HL-60 (cell line): ENCODE data around the gene BMERB1.
"Not testable (repeated sequence)": the region's sequence is repeated elsewhere in the genome, so short reads cannot be mapped to it uniquely, and the experiment has no call there.

ENCODE experiments used
- DNase-seq, 2 experiments: peaks; one replicate each; pipeline ENCODE4 v3.0.0-alpha.2; 2010 to 2020; ENCODE audit warnings: low read depth in 1 of 2, low spot score in 1 of 2
- H3K27ac ChIP-seq: fragments of 250-450 bp; sonication (Bioruptor Pico); replicated peaks from 2 replicates; pipeline ENCODE4 v1.5.1; 2020; ENCODE audit warnings: mild to moderate bottlenecking, moderate library complexity
- H3K27me3 ChIP-seq: fragments of 250-450 bp; sonication (Bioruptor Pico); 2 replicates; pipeline ENCODE4 v1.5.1; 2021; ENCODE audit warnings: mild to moderate bottlenecking, moderate library complexity; ENCODE audit not compliant: insufficient read depth, poor library complexity, severe bottlenecking
- H3K4me3 ChIP-seq: replicated peaks from 2 replicates; pipeline ENCODE4 v1.5.1; 2011; ENCODE audit warnings: mild to moderate bottlenecking, control low read depth, low read length; ENCODE audit not compliant: insufficient read depth
- CTCF ChIP-seq: IDR thresholded peaks from one replicate; pipeline ENCODE4 v1.5.1; 2011; ENCODE audit warnings: low read length, control low read depth, inconsistent platforms; ENCODE audit not compliant: insufficient read depth
- GABPA ChIP-seq: IDR thresholded peaks from 2 replicates; pipeline ENCODE4 v1.6.1; 2012; ENCODE audit warnings: low read depth
- POLR2AphosphoS5 ChIP-seq: IDR thresholded peaks from 2 replicates; pipeline ENCODE4 v1.6.1; 2012; ENCODE audit warnings: low read depth
- REST ChIP-seq: IDR thresholded peaks from 2 replicates; pipeline ENCODE4 v1.6.1; 2012; ENCODE audit warnings: low read depth; ENCODE audit not compliant: insufficient replicate concordance
- SPI1 ChIP-seq: IDR thresholded peaks from 2 replicates; pipeline ENCODE4 v1.6.1; 2012; ENCODE audit warnings: low read depth, mild to moderate bottlenecking, borderline replicate concordance

BMERB1 gene

DNA sequence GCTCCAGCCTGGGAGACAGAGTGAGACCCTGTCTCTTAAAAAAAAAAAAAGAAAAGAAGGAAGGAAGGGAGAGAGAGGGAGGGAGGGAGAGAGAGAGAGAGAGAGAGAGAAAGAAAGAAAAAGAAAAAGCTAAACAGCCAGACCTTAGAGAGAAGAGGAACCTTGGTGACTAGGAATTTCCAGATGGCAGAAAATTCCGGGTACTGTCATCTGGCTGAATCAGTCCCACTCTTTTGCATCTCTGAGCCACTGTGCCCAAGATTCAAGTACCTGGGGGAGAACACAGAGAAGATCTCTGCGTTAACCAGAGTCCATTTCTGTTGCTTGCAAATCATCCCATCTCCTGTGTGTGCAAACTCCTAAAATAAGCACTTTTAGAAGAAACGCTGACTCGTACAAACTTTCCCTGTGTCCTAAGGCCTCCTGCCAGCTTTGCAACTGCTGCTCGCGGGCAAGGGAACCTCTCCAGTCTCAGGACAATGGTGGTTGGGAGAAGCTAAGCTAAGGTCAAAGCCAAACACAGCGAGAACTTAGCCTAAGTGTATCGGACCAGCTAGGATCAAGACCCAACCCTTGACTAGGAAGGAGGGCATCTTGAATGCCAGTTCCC lies 18.0 kb downstream of the BMERB1 start:
- H3K27ac ChIP-seq, result no peak overlapping the region
- no peak overlapping the region for H3K4me3 ChIP-seq
- DNase-seq, result no peak
- TF ChIP-seq SPI1 (no peak), GABPA (no peak), POLR2AphosphoS5 (no peak), CTCF (no peak), REST (no peak)
- H3K27me3 ChIP-seq, result no peaks in the 10 kb centered on the region

DNA sequence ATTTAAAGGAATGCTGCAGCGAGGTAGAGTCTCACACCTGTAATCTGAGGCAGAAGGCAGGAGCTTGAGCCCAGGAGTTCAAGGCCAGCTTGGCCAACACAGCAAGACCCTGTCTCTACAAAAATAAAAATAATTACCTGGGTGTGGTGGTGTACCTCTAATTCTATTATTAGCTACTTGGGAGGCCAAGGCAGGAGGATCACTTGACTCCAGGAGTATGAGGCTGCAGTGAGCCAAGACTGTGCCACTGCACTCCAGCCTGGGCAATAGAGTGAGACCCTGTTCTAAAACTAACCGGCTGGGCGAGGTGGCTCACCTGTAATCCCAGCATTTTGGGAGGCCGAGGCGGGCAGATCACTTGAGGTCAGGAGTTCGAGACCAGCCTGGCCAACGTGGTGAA lies 18.9 kb downstream of the BMERB1 start:
- not testable (repeated sequence) for H3K27ac ChIP-seq, DNase-seq, H3K4me3 ChIP-seq, H3K27me3 ChIP-seq

GRCh38 chr16:15454933-15455332 lies 20.5 kb downstream of the BMERB1 start:
- H3K27me3 ChIP-seq, H3K4me3 ChIP-seq, DNase-seq, H3K27ac ChIP-seq: not testable (repeated sequence)

GRCh38 chr16:15457400-15457799 lies 23.0 kb downstream of the BMERB1 start:
- no peak for DNase-seq
- H3K27me3 ChIP-seq, result peaks cover 3% of the 10 kb centered on the region
- H3K27ac ChIP-seq, result no peak overlapping the region
- H3K4me3 ChIP-seq, result no peak overlapping the region
- no peak for TF ChIP-seq CTCF
- no peak for TF ChIP-seq SPI1
- TF ChIP-seq GABPA, result no peak
- no peak for TF ChIP-seq POLR2AphosphoS5
- TF ChIP-seq REST, result no peak

- no peak for DNase-seq
- Histone ChIP-seq H3K27me3 (peaks cover 3% of the 10 kb centered on the region), H3K27ac (no peak overlapping the region), H3K4me3 (no peak overlapping the region)
- TF ChIP-seq REST, result no peak
- TF ChIP-seq CTCF, result no peak
- no peak for TF ChIP-seq GABPA
- no peak for TF ChIP-seq POLR2AphosphoS5
- TF ChIP-seq SPI1, result no peak
These were observed 23.6 kb downstream of the BMERB1 start for GRCh38 chr16:15457958-15458357.
